Measurements from ENCODE around the gene TCF4. TPM values are rescaled to one million over a fixed set of nuclear protein-coding genes. Genes with fewer than 3 reads are reported as not detected.

TCF4 gene
- total RNA-seq (2016; rRNA removed; fragmentation: Illumina TruSeq; extraction: Trizol) (not detected in 2 replicates), polyA plus RNA-seq (2011; rRNA removed) (not detected in 2 replicates), polyA minus RNA-seq (2011; rRNA and poly(A)+ RNA removed; ENCODE audit: low replicate concordance) (1.3 TPM in 1 of 2 replicates, not detected in the other), Bru-seq, nascent RNA (percentile 7 among the genes with signal in this experiment), BruChase-seq, experiment 1, labeled RNA remaining after a 6-hour chase (percentile 4 among the genes with signal in this experiment), BruChase-seq, experiment 2, labeled RNA remaining after a 2-hour chase (percentile 7 among the genes with signal in this experiment)
- total RNA-seq (2016; cell fraction: cytosol; rRNA removed; fragmentation: Illumina TruSeq; extraction: Trizol; ENCODE audit: low read depth): not detected in 2 replicates
- total RNA-seq (2016; cell fraction: insoluble cytoplasmic fraction; rRNA removed; fragmentation: Illumina TruSeq; extraction: Trizol): not detected in 2 replicates
- not detected in 2 replicates for total RNA-seq (2016; cell fraction: membrane; rRNA removed; fragmentation: Illumina TruSeq; extraction: Trizol)
- not detected in 2 replicates for total RNA-seq (2016; cell fraction: nucleus; rRNA removed; fragmentation: Illumina TruSeq; extraction: Trizol)
- not detected in 2 replicates for polyA plus RNA-seq (2011; cell fraction: cytosol; rRNA removed)
- polyA plus RNA-seq (2011; cell fraction: nucleus; rRNA removed): 0.02 and 0.14 TPM in 2 replicates
- not detected in 2 replicates for polyA plus RNA-seq (2012)
- polyA plus RNA-seq (2016; cell fraction: cytosol; fragmentation: Illumina TruSeq; extraction: Trizol; ENCODE audit: low read depth): not detected in 2 replicates
- not detected in 2 replicates for polyA plus RNA-seq (2016; cell fraction: insoluble cytoplasmic fraction; fragmentation: Illumina TruSeq; extraction: Trizol; ENCODE audit: low read depth)
- polyA plus RNA-seq (2016; cell fraction: membrane; fragmentation: Illumina TruSeq; extraction: Trizol; ENCODE audit: low read depth): not detected in 2 replicates
- polyA plus RNA-seq (2016; cell fraction: nucleus; fragmentation: Illumina TruSeq; extraction: Trizol; ENCODE audit: insufficient read depth, low read depth): not detected in 2 replicates
- polyA minus RNA-seq (2011; cell fraction: cytosol; rRNA and poly(A)+ RNA removed): not detected in 2 replicates
- polyA minus RNA-seq (2011; cell fraction: nucleus; rRNA and poly(A)+ RNA removed): 0.37 TPM in 1 of 2 replicates, not detected in the other
- long read RNA-seq, experiment 1: 0 reads
- long read RNA-seq, experiment 2: 0 reads

DNA sequence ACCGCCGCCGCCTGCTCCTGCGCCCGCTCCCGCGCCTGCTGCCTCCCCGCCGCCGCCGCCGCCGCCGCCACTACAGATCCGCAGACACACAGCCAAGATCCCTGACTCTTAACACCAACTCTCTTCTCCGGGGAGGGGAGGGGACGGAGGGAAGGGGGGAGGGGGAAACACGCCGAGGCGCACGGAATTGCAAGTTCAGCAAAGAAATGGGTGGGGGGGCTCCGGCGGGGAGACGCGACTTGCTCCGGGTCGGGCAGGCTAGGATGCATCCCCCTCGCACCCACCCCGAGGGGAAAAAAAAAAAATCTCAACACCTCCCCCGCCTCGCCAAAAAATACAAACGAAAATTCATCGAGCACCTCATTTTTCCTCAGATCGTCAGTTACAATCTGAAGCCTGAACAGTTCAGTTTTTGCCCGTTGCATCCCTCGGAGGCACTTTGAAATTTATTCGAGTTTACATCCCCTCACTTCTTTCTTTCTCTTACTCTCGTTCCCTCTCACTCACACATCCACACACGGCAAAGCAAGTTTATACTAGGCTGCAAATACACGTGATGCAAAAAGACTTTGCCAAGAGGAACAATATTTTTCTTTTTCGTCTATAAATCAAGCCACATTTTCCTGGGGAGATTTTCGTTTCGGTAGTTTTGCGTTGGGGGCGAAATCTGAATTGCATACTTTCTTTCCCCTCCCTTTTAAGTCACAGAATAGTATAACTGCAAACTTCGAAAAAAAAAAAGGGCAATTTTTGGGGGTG is at the start of gene TCF4:
Gene TCF4, minus strand, starts transcription at position 82 of the 759 bp plus-strand sequence. CDS start 1,076 bp downstream, outside the sequence.
- in situ Hi-C loops (cut with HindIII; ENCODE audit: extremely low pct_ligation_motif_present, low pct_unique_long_range_greater_than_20kb) (no loop called here), intact Hi-C loops (cut with micrococcal nuclease; ENCODE audit: unreplicated experiment) (no loop called here)
- ChIA-PET CTCF (ENCODE audit: low intra/inter-chr PET ratio, low total read pairs) (no interaction called here), POLR2A (no interaction called here)
- WGBS (ENCODE audit: low lambda C conversion rate): 15% methylated on average over 31 of the region's 46 CpGs
- H3K4me1 ChIP-seq (ENCODE audit: insufficient read depth, low read length): no peaks in the 10 kb centered on the region
- H3K36me3 ChIP-seq (replicated peaks in 1 of 2; ENCODE audit: control insufficient read depth in 1 of 2, insufficient read depth in 2 of 2, low read length in 2 of 2): no peaks in the 10 kb centered on the region
- no peak for DNase-seq (ENCODE audit: low spot score)
- no peak for ATAC-seq
- peaks cover 0 to 19% of the 10 kb centered on the region in 2 experiments; a peak in 3 of 5 replicates for H3K27me3 ChIP-seq (ENCODE audit: control insufficient read depth in 1 of 2, insufficient read depth in 2 of 2, low read length in 2 of 2)
- no peak within 1 kb of the TSS for H2AFZ ChIP-seq (ENCODE audit: low read length)
- no TSS peak for BruUV-seq (replicated peaks)
- H3K4me2 ChIP-seq (ENCODE audit: low read depth, low read length): peak within 1 kb of the TSS; percentile 32; the same call in 1 of the 2 replicates
- no peaks in the 10 kb centered on the region for H3K79me2 ChIP-seq (ENCODE audit: insufficient read depth, low read length)
- H3K9ac ChIP-seq (ENCODE audit: insufficient read depth, low read depth, low read length): no peak within 1 kb of the TSS
- H3K4me3 ChIP-seq (replicated peaks in 1 of 3; ENCODE audit: insufficient read depth in 1 of 3, low read depth in 2 of 3, low read length in 3 of 3): no peak within 1 kb of the TSS; a peak in 1 of 6 replicates
- H4K20me1 ChIP-seq (ENCODE audit: insufficient read depth, low read length): no peaks in the 10 kb centered on the region
- TF ChIP-seq CBX2 (IDR thresholded peaks at IDR 0.05; ENCODE audit: low read depth, low read length) (peak; percentile 81), CBX2 (CRISPR knock-in tag; IDR thresholded peaks at IDR 0.05; ENCODE audit: low read depth) (no peak), SPEN (CRISPR knock-in tag; IDR thresholded peaks at IDR 0.05; ENCODE audit: low read depth) (no peak)
- FAIRE-seq: no peak
- no peak within 1 kb of the TSS for H3K27ac ChIP-seq (ENCODE audit: extremely low read length, insufficient read depth, low read length)
- no peaks in the 10 kb centered on the region for H3K9me3 ChIP-seq (ENCODE audit: low read length)

Data from HepG2 (cell line).